GM19395 (cell line): ENCODE measurements around the gene KRT4.

Experiments
- ATAC-seq: cut with Tn5 transposase; IDR thresholded peaks from one replicate; pipeline ENCODE4 v1.9.1; 2021; ENCODE audit warnings: mild to moderate bottlenecking, moderate library complexity; ENCODE audit not compliant: unreplicated experiment

KRT4 gene

GRCh38 chr12:52822771-52823510 is 9.0 kb upstream of the KRT4 start:
- ATAC-seq: no peak

- no peak for ATAC-seq
Measured at GRCh38 chr12:52821826-52822660, 8.1 kb upstream of the KRT4 start.

GRCh38 chr12:52821071-52821730 is 7.3 kb upstream of the KRT4 start:
- no peak for ATAC-seq

- no peak for ATAC-seq
Measured at GRCh38 chr12:52820521-52820920, 6.6 kb upstream of the KRT4 start.

- no peak for ATAC-seq
Measured at GRCh38 chr12:52819731-52820510, 6.0 kb upstream of the KRT4 start.

- no peak for ATAC-seq
Measured at GRCh38 chr12:52818887-52819420, 5.0 kb upstream of the KRT4 start.

GRCh38 chr12:52818388-52818787 is 4.5 kb upstream of the KRT4 start:
- no peak for ATAC-seq

- no peak for ATAC-seq
Measured at GRCh38 chr12:52817699-52818238, 3.9 kb upstream of the KRT4 start.

- no peak for ATAC-seq
Measured at GRCh38 chr12:52817003-52817698, 3.2 kb upstream of the KRT4 start.

GRCh38 chr12:52815676-52816588 is 2.0 kb upstream of the KRT4 start:
- no peak for ATAC-seq

GRCh38 chr12:52815161-52815560 is 1.2 kb upstream of the KRT4 start:
- ATAC-seq: no peak

GRCh38 chr12:52814710-52815155 is 817 bp upstream of the KRT4 start:
- ATAC-seq: no peak

GRCh38 chr12:52813203-52813819 is 605 bp downstream of the KRT4 start:
- ATAC-seq: no peak

- ATAC-seq: no peak
Measured at GRCh38 chr12:52812749-52813148, 1.2 kb downstream of the KRT4 start.

GRCh38 chr12:52812073-52812400 is 1.9 kb downstream of the KRT4 start:
- ATAC-seq: no peak

- no peak for ATAC-seq
Measured at GRCh38 chr12:52811191-52812072, 2.5 kb downstream of the KRT4 start.

GRCh38 chr12:52810554-52810953 is 3.4 kb downstream of the KRT4 start:
- ATAC-seq: no peak
